ENCODE results near the gene CST9.
"Not testable (repeated sequence)": the region's sequence is repeated elsewhere in the genome, so short reads cannot be mapped to it uniquely, and the experiment has no call there.

DNA sequence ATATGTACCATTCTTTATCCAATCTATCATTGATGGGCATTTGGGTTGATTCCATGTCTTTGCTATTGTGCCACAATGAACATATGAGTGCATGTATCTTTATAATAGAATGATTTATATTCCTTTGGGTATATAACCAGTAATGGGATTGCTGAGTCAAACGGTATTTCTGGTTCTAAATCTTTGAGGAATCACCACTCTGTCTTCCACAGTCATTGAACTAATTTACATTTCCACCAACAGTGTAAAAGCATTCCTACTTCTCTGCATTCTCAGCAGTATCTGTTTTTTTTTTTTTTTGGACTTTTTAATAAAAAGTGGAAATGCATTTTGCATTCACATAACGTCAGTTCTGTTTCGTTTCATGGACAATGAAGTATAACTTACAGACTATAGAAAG lies 16.7 kb upstream of the CST9 start:
- not testable (repeated sequence) for TF ChIP-seq POLR2AphosphoS5, POLR2A (IDR thresholded peaks at IDR 0.05)
- TF ChIP-seq, protein P1, sequence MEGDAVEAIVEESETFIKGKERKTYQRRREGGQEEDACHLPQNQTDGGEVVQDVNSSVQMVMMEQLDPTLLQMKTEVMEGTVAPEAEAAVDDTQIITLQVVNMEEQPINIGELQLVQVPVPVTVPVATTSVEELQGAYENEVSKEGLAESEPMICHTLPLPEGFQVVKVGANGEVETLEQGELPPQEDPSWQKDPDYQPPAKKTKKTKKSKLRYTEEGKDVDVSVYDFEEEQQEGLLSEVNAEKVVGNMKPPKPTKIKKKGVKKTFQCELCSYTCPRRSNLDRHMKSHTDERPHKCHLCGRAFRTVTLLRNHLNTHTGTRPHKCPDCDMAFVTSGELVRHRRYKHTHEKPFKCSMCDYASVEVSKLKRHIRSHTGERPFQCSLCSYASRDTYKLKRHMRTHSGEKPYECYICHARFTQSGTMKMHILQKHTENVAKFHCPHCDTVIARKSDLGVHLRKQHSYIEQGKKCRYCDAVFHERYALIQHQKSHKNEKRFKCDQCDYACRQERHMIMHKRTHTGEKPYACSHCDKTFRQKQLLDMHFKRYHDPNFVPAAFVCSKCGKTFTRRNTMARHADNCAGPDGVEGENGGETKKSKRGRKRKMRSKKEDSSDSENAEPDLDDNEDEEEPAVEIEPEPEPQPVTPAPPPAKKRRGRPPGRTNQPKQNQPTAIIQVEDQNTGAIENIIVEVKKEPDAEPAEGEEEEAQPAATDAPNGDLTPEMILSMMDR (IDR thresholded peaks at IDR 0.05): not testable (repeated sequence)
